WTC11 (cell line): ENCODE results near the gene ZMYM1.
"Not testable (repeated sequence)": the region's sequence is repeated elsewhere in the genome, so short reads cannot be mapped to it uniquely, and the experiment has no call there.

Source experiments
- CTCF ChIP-seq: fragments of 200-600 bp; IDR thresholded peaks from 2 replicates; pipeline ENCODE4 v1.8.0; 2022; ENCODE audit warnings: antibody characterized with exemption
- ESRRA ChIP-seq: sonication (generic); formaldehyde crosslinking; IDR thresholded peaks from 2 replicates; pipeline ENCODE4 v1.8.1; 2022; ENCODE audit warnings: mild to moderate bottlenecking, missing genetic modification reagents, borderline replicate concordance
- FOXJ3 ChIP-seq: sonication (generic); formaldehyde crosslinking; IDR thresholded peaks from 2 replicates; pipeline ENCODE4 v1.9.0; 2021; ENCODE audit warnings: missing genetic modification reagents, mild to moderate bottlenecking, borderline replicate concordance
- HMGA2 ChIP-seq: fragments of 250-450 bp; sonication (Bioruptor Pico); IDR thresholded peaks from 2 replicates; pipeline ENCODE4 v1.4.0; 2021; ENCODE audit warnings: mild to moderate bottlenecking, moderate library complexity
- JAZF1 ChIP-seq: fragments of 250-450 bp; sonication (Bioruptor Pico); IDR thresholded peaks from 2 replicates; pipeline ENCODE4 v1.9.0; 2021; ENCODE audit warnings: moderate library complexity, mild to moderate bottlenecking, inconsistent platforms
- JUN ChIP-seq: sonication (generic); formaldehyde crosslinking; IDR thresholded peaks from 2 replicates; pipeline ENCODE4 v1.8.0; 2023; ENCODE audit warnings: mild to moderate bottlenecking, missing genetic modification reagents
- KAT7 ChIP-seq: sonication (generic); formaldehyde crosslinking; IDR thresholded peaks from 2 replicates; pipeline ENCODE4 v1.8.1; 2023; ENCODE audit warnings: missing genetic modification reagents, mild to moderate bottlenecking, borderline replicate concordance
- MAX ChIP-seq: sonication (generic); formaldehyde crosslinking; IDR thresholded peaks from 2 replicates; pipeline ENCODE4 v1.8.0; 2022; ENCODE audit warnings: mild to moderate bottlenecking, missing genetic modification reagents
- MXD4 ChIP-seq: fragments of 250-450 bp; sonication (Bioruptor Pico); IDR thresholded peaks from 2 replicates; pipeline ENCODE4 v1.8.0; 2021; ENCODE audit warnings: mild to moderate bottlenecking, moderate library complexity, borderline replicate concordance
- NFYB ChIP-seq: sonication (generic); formaldehyde crosslinking; conservative IDR thresholded peaks from 2 replicates; pipeline ENCODE4 v1.8.0; 2022; ENCODE audit warnings: low read depth, missing genetic modification reagents
- USF2 ChIP-seq: sonication (generic); formaldehyde crosslinking; IDR thresholded peaks from 2 replicates; pipeline ENCODE4 v1.8.1; 2023; ENCODE audit warnings: mild to moderate bottlenecking, missing genetic modification reagents, moderate library complexity

- TF ChIP-seq MAX; FOXJ3; ESRRA (CRISPR knock-in tag); CTCF; KAT7 (CRISPR knock-in tag); NFYB (CRISPR knock-in tag); MXD4 (CRISPR knock-in tag); USF2 (CRISPR knock-in tag); HMGA2 (CRISPR knock-in tag); JAZF1 (CRISPR knock-in tag); JUN (CRISPR knock-in tag): not testable (repeated sequence)
Observed at GRCh38 chr1:35076426-35076825, 2.8 kb upstream of the ZMYM1 start.
